ENCODE measurements around the gene SMIM21.

The SMIM21 gene

DNA sequence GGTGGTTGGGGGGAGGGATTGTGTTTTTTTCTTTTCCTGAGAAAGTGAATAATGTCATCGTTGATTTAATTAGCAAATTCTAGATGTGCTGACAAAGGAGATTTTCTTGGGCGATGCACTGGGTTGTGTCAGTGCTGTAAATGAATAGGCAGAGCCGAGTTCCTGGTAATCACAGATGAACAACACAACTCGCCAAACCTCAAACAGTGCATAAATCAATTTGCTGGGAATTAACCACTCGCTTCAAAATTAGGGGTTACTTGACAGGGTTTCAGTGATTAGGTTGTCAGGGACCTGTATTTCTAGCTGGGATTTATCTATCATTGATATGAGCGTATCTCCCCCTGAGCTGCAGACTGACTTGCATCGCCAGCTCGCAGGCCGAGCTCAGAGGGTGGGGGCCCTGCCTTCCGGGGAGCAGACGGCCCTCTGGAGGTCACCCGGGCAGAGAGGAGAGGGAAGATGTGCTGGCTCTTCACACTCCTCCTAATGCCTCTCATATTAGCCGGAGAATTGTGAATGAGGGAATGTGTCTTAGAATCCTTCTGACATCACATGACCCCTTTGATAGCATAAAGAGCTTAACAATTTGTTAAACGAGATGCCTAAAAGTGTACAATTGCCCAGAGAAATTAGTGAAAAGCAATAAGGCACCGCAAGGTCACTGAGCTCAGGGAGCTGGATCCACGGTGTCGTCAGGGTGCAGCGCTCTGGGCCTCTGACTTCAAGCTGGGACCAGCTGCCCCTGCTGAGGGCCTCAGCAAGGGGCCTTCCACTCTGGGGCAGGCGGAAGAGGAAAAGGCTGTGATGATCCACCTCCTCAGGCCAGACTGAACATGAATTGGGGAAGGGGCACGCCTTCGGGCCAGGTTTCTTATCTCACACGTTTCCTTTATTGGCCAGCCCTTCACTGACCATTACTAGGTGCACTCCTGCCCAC is 48.9 kb downstream of the SMIM21 start:
- DNase-seq (ENCODE audit: extremely low read depth in 1 of 2, low read depth in 1 of 2) = no peak

DNA sequence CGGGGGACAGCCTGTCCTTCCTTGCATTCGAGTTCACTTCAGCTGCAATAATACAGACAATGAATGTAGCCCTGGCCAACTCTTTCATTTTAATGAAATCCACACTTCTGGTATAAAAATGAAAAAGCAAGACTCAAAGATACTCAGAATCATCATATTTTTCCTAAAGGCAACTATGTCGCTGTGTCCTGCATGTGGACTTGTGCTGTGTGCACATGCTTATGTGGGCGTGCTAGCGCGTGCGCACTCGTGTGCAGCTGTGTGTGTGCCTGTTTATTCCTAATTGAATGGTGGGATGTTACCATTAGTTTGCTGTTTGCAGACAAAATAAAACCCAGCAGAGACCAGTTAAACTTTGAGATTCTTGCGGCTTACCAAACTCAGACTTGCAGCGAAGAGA is 49.6 kb downstream of the SMIM21 start:
- DNase-seq (ENCODE audit: extremely low read depth in 1 of 2, low read depth in 1 of 2) = no peak

DNA sequence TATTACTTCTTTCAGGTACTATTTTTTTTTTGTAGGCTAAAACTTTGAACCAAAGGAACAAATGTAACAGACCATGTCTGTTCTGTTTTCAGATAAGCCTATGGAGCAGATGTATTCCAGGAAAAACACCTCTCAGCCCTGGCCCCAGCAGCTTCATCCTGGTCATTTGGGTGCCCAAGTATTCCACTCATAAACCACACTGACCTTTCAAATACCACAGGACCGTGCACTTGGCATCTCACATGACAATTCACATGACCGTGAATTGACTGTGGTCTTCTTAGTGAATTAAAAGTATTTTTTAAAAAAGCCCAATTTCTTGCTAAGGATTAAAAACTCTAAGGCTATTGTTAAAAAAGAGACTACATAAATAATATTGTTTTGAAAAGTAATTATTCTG is 50.2 kb downstream of the SMIM21 start:
- no peak for DNase-seq (ENCODE audit: extremely low read depth in 1 of 2, low read depth in 1 of 2)

DNA sequence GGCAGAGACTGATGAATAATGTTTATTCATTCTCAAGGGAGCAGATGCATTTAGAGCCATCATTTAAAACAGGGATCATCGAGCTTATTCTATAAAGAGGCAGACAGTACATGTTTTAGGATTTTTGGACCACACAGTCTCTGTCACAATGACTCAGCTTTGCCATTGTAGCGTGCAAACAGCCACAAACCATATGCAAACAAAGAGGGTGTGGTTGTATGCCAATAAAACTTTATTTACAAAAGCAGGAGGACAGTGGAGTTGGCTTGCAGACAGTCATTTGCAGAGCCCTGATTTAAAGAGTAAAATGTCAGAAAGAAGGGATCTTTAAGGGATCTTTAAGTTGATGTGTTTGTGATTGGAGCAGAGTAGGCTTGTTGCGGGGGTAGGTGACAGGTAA is 51.5 kb downstream of the SMIM21 start:
- DNase-seq (ENCODE audit: extremely low read depth in 1 of 2, low read depth in 1 of 2) = no peak

- DNase-seq (ENCODE audit: extremely low read depth in 1 of 2, low read depth in 1 of 2) = no peak
Measured at GRCh38 chr18:75375341-75375740, 52.2 kb downstream of the SMIM21 start.

DNA sequence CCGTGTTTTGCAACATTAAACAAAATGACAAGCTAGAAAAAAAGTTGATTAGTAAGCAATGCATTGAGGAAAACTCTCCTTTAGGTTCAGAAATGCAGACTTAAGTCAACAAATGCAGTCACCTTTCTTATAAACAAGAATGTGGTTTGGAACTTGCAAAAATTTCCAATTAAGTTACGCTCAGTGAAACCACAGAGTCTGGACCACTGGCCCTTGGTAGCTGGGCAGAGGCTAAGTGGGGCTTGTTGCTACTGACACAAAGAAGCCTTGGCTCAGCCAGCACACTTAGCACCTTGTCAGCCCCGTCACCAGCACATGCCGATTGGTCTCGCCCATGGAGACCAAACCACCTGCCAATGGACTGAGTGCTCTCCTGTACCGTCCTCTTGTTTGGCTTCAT is 53.0 kb downstream of the SMIM21 start:
- DNase-seq (ENCODE audit: extremely low read depth in 1 of 2, low read depth in 1 of 2) = no peak

GRCh38 chr18:75369026-75369721 is 58.3 kb downstream of the SMIM21 start:
- DNase-seq (ENCODE audit: extremely low read depth in 1 of 2, low read depth in 1 of 2) = no peak

- no peak for DNase-seq (ENCODE audit: extremely low read depth in 1 of 2, low read depth in 1 of 2)
Measured at GRCh38 chr18:75365837-75366236, 61.7 kb downstream of the SMIM21 start.

- DNase-seq (ENCODE audit: extremely low read depth in 1 of 2, low read depth in 1 of 2) = no peak
Measured at GRCh38 chr18:75365254-75365629, 62.3 kb downstream of the SMIM21 start.

DNA sequence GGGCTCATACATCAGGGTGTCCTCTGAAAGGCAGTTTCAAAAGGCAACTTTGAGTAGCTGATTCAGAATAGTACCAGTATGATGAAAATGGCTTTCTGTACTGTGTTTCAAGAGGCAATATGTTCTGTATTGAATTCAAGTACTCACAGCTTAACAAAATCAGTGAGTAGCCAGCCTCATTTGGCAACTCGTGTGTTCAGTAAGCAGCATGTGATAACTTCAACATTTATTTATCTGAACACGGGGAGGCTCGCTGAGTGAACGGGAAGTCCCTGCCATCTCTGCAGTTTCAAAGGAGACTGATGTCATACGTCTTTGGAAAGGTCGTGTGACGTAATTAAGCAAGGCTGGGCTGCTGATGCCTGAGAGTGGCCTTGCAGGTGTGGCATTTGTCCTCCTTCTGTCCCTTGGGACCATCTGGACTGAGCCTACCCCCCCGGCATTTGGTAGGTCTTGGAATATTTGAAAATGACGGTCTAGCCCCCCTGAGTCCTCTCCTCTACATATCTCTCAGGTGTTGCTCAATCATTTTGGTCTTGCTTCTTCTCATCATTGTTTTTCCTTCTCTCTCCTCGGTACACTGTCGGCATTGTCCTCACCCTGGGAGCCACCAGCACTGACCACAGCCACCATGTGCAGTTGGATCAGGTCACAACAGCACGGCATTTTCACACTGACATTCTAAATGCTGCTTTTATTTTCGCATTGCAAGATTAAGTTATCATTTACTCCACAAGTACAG is 62.8 kb downstream of the SMIM21 start:
- no peak for DNase-seq (ENCODE audit: extremely low read depth in 1 of 2, low read depth in 1 of 2)

DNA sequence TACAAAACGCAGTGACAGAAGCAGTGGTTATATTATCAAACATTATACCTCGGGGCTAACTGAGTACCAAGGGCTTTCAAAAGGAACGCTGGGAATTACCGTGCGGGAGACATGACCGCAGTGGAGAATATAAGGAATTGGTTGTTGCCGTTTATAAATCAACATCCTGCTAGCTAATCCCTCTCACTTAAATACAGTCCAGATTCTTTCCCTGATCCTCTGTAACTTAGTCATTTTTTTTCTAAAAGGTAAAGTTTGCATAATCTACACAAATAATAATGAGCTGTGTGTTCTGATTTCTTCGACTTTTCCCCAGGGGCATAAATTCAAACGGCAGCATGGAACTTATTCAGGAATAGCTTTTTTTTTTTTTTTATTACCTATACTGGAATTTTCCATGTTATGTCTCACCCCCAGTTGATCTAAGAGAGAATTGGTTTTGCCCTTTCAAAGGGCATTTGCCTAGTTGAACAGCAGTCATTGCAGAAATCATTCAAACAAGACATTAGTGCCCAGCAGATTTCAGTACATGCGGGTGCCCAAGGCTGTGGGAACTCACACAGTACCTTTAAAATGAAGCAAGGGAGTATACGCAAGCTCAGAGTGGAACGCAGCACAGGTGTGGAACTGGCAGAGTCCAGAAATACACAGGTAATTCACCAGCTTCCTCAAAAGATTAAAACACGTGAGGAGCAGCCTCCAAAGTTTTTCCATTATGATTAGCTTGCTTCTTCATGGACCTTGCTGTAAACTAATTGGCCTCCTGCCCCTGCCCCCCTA is 63.9 kb downstream of the SMIM21 start:
- DNase-seq (ENCODE audit: extremely low read depth in 1 of 2, low read depth in 1 of 2) = no peak

DNA sequence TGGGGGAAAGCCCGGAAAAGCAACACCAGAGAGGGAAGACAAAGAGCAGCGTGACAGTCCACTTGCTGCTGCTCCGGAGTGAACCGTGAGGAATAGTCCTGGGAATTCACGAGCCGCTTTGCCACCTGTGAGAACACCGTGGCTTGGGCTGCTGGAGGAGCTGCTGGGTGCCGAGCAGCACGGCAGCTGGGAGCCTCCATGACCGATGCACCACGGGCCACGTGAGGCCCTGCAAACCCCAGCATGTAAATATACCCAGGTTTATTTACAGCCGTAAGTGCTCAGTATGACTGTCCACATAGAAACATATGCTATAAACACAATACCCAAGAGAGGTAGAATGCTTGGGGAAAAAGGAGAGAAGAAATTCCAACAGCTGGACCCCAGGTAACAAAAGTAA is 65.1 kb downstream of the SMIM21 start:
- no peak for DNase-seq (ENCODE audit: extremely low read depth in 1 of 2, low read depth in 1 of 2)

DNA sequence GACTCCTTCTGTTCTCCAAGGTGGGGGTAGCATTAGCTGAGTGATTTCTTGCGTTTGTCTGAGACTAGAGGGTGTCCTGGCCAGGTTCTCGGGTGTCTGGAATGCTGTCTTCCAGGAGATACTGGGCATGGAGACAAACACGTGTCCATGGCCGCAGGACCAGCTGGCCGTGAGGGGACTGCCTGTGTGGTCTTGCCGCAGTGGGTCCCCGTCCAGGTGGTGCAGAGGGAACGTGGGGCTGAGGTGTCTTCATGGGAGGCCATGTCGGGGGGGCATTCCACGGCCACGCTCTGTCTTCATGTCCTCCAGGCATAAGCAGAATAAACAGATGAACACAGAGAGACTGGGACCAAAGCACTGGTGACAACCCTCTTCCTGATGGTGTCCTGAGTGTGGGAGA is 66.6 kb downstream of the SMIM21 start:
- DNase-seq (ENCODE audit: extremely low read depth in 1 of 2, low read depth in 1 of 2) = no peak

- no peak for DNase-seq (ENCODE audit: extremely low read depth in 1 of 2, low read depth in 1 of 2)
Measured at GRCh38 chr18:75360215-75360614, 67.3 kb downstream of the SMIM21 start.
